Measurements from ENCODE around the gene CXXC4.

GRCh38 chr4:104424475-104424941, 70.2 kb downstream of the CXXC4 start:
- TF ChIP-seq CTCF (conservative IDR thresholded peaks at IDR 0.05; ENCODE audit: low read depth in 2 of 2) (no peak), EZH2 (IDR thresholded peaks at IDR 0.05; ENCODE audit: low read depth, unreplicated experiment) (no peak), CREB1 (CRISPR knock-in tag; IDR thresholded peaks at IDR 0.05; ENCODE audit: low read depth) (no peak), REST (IDR thresholded peaks at IDR 0.05; ENCODE audit: unreplicated experiment) (no peak), JUNB (IDR thresholded peaks at IDR 0.05; ENCODE audit: unreplicated experiment) (no peak), ETS1 (IDR thresholded peaks at IDR 0.05) (no peak), POLR2AphosphoS5 (IDR thresholded peaks at IDR 0.05; ENCODE audit: low read depth) (no peak), EZH2phosphoT487 (IDR thresholded peaks at IDR 0.05; ENCODE audit: unreplicated experiment) (no peak)
